ENCODE results near the gene ZNF644.
"Not testable (repeated sequence)": the region's sequence is repeated elsewhere in the genome, so short reads cannot be mapped to it uniquely, and the experiment has no call there.

ZNF644 gene

DNA sequence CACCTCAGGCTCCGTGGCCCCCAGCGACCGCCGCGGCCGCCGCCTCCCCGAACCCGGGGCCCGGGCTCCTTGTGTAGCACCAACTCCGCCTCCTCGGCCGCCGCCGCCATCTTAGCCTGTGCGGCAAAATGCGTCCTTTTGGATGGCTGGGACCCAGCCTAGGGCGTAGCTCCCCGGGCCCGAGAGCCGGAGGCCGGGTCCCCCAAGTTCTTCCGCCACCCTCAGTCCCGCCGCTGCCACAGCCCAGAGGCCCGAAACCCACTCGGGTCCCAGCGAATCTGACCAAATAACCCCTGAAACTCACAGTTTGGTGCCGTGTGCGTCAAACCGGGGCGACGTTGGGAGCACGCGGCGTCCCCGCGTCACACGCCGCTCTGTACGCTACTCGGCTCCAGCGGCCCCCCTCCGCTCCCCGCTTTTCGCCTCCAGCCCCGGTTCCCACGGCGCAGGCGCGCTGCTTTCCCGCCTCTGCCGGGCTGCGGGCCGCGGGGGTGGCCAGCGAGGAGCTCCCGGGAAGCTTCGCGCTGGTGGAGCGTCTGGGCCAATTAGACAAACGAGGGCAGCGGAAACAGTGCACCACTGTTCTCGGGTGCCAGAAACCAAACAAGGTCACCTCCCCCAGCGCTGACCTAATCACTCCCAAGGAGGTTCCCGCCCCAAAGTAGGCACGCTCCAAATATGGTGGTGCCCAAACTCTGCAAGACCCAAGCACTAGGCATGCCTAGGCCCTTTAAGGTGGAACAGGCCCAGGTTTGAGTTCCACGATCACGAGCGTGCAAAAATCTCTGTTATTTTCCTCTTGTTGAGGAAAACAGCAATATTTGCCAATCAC is at the start of gene ZNF644:
TSS of gene ZNF644 (minus strand) at position 350 of the 832 bp plus-strand sequence. CDS start 39,682 bp downstream, outside the sequence.
- peaks cover 62% of the 10 kb centered on the region for H3K4me1 Mint-ChIP-seq (ENCODE audit: low read depth)

DNA sequence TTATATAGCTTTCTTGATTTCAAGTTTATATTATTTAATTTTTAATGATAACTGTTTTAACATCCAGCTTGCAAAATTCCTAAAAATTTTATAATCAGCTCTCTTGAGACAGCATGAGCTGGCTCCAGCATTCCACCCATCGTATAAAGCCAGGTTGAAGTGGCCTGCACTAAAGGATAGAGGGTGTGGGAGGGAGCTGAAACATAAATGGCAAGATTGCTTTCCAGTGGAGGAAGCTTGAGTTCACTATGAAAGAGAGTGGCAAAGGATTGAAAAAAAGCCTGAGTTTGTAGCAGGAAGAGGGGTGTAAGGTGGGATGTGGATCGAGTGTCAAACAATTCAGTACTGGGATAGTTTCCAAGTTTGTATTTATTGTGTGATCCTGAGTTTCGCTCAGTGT is 48.5 kb upstream of the ZNF644 start:
- no peak overlapping the region for H3K4me3 Mint-ChIP-seq
- no peak overlapping the region for H3K27ac Mint-ChIP-seq
- H3K27me3 Mint-ChIP-seq, result peaks cover 1% of the 10 kb centered on the region
- H3K36me3 Mint-ChIP-seq, result peaks cover 2% of the 10 kb centered on the region
- H3K9me3 Mint-ChIP-seq (ENCODE audit: low read depth), result no peaks in the 10 kb centered on the region
- H3K4me1 Mint-ChIP-seq (ENCODE audit: low read depth), result no peaks in the 10 kb centered on the region

More for the DNA sequence above, at the start of gene ZNF644:
- Mint-ChIP-seq H3K9me3 (ENCODE audit: low read depth) (no peaks in the 10 kb centered on the region), H3K4me3 (peak within 1 kb of the TSS; percentile 98), H3K36me3 (no peaks in the 10 kb centered on the region), H3K27me3 (no peaks in the 10 kb centered on the region), H3K27ac (peak within 1 kb of the TSS; percentile 98)

DNA sequence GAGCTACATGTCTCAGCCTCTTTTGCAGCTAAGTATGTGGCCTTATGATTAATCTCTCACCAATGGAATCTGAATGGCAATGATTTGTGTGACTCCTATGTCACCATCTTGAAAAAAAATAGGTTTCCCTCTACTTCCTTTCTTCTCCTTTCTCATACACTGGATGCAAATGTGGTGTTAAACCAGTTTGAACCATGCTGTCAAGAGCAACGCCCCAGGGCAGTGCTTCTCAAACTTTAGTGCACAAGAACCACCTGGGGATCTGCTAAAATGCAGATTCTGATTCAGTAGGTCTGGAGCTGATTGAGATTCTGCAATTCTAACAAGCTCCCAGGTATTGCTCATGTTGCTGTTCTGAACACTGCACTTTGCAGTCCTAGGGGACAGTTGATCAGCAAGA is 44.7 kb upstream of the ZNF644 start:
- no peaks in the 10 kb centered on the region for H3K4me1 Mint-ChIP-seq (ENCODE audit: low read depth)
- H3K27me3 Mint-ChIP-seq, result peaks cover 5% of the 10 kb centered on the region
- H3K36me3 Mint-ChIP-seq, result peaks cover 5% of the 10 kb centered on the region
- no peak overlapping the region for H3K27ac Mint-ChIP-seq
- no peak overlapping the region for H3K4me3 Mint-ChIP-seq
- no peaks in the 10 kb centered on the region for H3K9me3 Mint-ChIP-seq (ENCODE audit: low read depth)

DNA sequence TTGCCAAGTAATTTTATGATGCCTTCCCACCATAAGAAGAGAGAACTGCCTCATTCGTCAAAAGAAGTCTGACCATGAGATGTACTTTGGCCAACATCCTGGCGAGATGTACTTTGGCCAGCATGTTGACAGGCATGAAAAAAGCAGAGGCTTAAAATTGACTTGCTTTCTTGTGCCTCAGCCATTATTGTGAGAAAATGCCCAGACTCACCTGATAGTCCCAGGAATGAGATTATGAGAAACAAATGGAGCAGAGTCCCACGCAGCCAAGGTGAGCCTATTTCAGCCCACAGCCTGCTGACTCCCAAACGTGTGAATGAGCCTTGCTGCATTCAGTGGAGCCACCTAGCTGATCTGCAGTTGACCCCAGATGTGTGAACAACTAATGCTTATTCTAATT is 43.5 kb upstream of the ZNF644 start:
- Mint-ChIP-seq H3K36me3 (peaks cover 8% of the 10 kb centered on the region), H3K4me1 (ENCODE audit: low read depth) (no peaks in the 10 kb centered on the region), H3K9me3 (ENCODE audit: low read depth) (peaks cover 4% of the 10 kb centered on the region), H3K4me3 (no peak overlapping the region), H3K27me3 (peaks cover 6% of the 10 kb centered on the region), H3K27ac (no peak overlapping the region)

DNA sequence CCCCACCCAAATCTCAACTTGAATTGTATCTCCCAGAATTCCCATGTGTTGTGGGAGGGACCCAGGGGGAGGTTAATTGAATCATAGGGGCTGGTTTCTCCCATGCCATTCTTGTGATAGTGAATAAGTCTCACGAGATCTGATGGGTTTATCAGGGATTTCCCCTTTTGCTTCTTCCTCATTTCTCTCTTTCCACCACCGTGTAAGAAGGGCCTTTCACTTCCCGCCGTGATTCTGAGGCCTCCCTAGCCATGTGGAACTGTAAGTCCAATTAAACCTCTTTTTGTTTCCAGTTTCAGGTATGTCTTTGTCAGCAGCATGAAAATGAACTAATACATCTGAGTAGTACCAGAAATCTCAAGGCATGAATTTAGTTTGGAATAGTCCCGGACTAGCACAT is 41.6 kb upstream of the ZNF644 start:
- H3K27ac Mint-ChIP-seq, result not testable (repeated sequence)

DNA sequence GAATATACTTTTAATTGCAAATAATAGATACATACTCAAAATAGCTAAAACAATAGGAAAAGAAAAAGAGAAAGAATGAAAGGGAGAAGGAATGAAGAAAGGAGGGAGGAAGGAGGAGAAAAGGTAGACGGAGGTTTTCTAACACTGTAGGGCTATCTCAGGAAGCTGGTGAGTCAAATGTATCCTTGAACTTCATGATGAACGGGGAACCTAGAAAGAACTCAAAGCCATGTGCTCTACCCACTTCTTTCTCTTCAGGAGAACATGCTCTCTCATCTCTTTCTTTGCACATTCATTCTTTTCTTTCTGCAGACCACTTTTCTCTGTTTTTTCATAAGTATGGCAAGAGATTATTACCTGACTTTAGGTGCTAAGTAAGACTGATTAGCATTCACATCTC is 37.3 kb upstream of the ZNF644 start:
- peaks cover 11% of the 10 kb centered on the region for H3K27me3 Mint-ChIP-seq
- H3K9me3 Mint-ChIP-seq (ENCODE audit: low read depth), result peaks cover 4% of the 10 kb centered on the region
- H3K27ac Mint-ChIP-seq, result no peak overlapping the region
- no peaks in the 10 kb centered on the region for H3K4me1 Mint-ChIP-seq (ENCODE audit: low read depth)
- peaks cover 5% of the 10 kb centered on the region for H3K36me3 Mint-ChIP-seq
- H3K4me3 Mint-ChIP-seq, result no peak overlapping the region

More for the DNA sequence above, 41.6 kb upstream of the ZNF644 start:
- H3K4me1 Mint-ChIP-seq (ENCODE audit: low read depth); H3K36me3 Mint-ChIP-seq; H3K9me3 Mint-ChIP-seq (ENCODE audit: low read depth); H3K4me3 Mint-ChIP-seq: not testable (repeated sequence)
- H3K27me3 Mint-ChIP-seq, result peaks cover 10% of the 10 kb centered on the region

DNA sequence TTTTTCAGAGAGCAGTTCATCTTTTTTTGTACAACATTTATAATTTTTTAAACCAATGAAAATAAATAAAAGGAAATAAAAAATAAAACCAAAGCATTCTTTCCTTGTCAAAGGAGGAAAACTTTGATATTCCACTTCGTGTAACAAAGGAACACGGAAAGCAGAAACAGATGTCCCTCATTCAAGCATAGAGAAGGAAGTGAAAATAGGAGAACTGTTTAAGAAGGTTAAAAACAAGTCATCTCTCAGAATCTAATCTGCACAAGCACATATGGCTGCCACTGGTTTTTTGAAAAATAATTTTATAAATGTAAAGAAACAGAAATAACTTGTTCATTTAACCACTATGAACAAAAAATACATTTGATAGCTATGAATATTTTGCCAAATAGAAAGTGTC is 35.9 kb upstream of the ZNF644 start:
- H3K36me3 Mint-ChIP-seq, result peaks cover 3% of the 10 kb centered on the region
- H3K27ac Mint-ChIP-seq, result no peak overlapping the region
- H3K27me3 Mint-ChIP-seq, result peaks cover 9% of the 10 kb centered on the region
- H3K4me1 Mint-ChIP-seq (ENCODE audit: low read depth), result no peaks in the 10 kb centered on the region
- peaks cover 4% of the 10 kb centered on the region for H3K9me3 Mint-ChIP-seq (ENCODE audit: low read depth)
- no peak overlapping the region for H3K4me3 Mint-ChIP-seq

DNA sequence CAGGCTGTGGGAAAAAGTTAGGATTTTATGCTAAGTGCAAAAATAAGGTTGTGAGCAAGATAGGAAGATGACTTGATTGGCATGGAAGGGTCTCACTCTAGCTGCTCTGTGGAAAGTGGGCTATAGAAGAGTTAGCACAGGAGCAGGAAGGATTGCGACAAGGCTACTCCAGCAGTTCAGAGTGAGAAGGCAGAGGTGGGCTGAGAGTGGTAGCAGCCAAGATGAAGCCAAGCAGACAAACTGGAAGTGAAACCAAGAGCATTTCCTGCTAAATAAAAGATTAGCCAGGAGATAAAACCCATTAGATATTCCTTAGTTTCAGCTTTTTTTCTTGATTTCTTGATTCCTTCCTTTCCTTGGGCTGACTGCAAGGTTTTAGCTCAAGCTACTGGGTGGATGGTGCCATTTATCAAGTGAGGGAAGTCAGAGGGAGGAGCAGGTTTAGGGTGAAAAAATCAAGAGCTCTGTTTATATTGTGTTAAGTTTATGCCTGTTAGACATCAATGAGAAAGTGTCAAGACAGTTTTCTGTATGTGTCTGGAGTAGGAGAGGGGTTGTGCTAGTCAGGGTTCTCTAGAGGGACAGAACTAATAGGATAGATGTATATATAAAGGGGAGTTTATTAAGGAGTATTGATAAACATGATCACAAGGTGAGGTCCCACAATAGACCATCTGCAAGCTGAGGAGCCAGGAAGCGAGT is 33.1 kb upstream of the ZNF644 start:
- Mint-ChIP-seq H3K27me3 (peaks cover 3% of the 10 kb centered on the region), H3K9me3 (ENCODE audit: low read depth) (no peaks in the 10 kb centered on the region), H3K4me3 (no peak overlapping the region), H3K36me3 (no peaks in the 10 kb centered on the region), H3K4me1 (ENCODE audit: low read depth) (no peaks in the 10 kb centered on the region), H3K27ac (no peak overlapping the region)

DNA sequence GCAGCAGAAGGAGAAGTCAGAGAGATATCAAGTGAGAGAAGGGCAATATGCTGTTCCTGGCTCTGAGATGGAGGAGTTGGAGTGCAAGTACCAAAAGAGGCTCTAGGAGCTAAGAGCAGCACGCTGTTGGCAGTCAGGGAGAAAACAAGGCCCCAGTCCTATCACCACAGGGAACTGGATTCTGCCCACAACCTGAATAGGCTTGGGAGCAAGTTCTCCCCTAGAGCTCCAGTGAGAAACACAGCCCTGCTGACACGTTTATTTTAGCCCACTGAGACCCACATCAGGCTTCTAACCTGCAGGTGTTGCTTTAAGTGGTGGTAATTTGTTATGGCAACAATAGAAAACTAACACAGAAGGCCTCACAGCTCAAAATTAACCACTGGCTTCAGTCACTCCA is 31.8 kb upstream of the ZNF644 start:
- Mint-ChIP-seq H3K27ac (no peak overlapping the region), H3K4me1 (ENCODE audit: low read depth) (no peaks in the 10 kb centered on the region), H3K36me3 (no peaks in the 10 kb centered on the region), H3K9me3 (ENCODE audit: low read depth) (no peaks in the 10 kb centered on the region), H3K4me3 (no peak overlapping the region), H3K27me3 (peaks cover 2% of the 10 kb centered on the region)

DNA sequence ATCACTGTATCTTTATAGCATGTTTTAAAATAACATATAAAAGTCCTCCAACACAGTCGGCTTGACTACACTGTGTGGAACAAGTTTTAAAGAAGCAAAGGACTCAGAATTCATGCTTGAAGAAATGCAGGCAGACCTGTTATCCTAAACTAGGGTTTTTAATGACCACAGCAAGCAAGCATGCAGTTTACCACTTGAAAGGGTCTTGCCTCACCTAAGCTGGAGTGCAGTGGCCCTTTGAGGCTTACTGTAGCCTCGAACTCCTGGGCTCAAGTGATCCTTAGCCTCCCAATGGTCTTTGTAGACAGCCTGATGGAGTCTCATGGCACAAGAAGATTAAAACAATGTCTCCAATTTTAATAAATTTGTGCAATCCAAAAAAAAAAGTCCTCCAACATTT is 27.7 kb upstream of the ZNF644 start:
- H3K27me3 Mint-ChIP-seq; H3K36me3 Mint-ChIP-seq; H3K4me1 Mint-ChIP-seq (ENCODE audit: low read depth); H3K27ac Mint-ChIP-seq; H3K4me3 Mint-ChIP-seq; H3K9me3 Mint-ChIP-seq (ENCODE audit: low read depth): not testable (repeated sequence)

DNA sequence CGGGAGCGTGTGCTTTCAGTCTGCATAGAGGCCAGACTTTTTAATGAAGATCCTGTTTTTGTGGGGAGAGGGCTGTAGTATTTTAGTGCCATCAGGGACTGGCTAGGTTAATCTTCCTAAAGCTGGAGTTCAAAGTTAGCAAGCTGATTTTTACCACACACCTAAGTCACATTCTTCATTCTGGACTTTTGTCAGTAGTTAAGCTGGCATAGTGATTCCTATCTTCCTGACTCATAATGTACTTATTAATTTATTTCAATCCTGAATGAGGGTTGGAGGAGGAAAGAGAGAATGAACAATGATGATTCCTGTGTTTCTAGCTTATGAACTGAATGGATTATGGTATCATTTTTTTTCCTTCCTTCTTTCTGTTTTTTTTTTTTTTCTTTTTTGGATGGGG is 24.9 kb upstream of the ZNF644 start:
- H3K36me3 Mint-ChIP-seq, result peaks cover 2% of the 10 kb centered on the region

DNA sequence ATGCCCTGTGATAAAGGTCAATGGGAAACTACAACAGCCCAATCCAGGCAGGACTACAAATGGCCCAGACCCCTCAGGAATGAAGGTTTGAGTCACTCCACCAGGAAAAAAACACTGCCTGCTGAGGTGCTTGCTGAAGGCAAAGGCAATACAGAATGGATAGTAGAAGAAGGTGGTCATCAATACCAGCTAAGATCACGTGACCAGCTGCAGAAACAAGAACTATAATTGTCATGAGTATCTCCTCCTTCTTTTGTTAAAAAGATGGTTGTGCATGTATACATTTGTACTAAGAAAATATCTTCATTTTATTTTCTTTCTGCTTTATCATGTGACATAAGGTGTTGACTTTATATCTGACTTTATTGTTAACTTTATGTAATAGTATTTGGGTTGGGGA is 23.4 kb upstream of the ZNF644 start:
- Mint-ChIP-seq H3K36me3 (peaks cover 2% of the 10 kb centered on the region), H3K4me3 (no peak overlapping the region), H3K4me1 (ENCODE audit: low read depth) (no peaks in the 10 kb centered on the region), H3K9me3 (ENCODE audit: low read depth) (peaks cover 10% of the 10 kb centered on the region), H3K27ac (no peak overlapping the region), H3K27me3 (no peaks in the 10 kb centered on the region)

More for the DNA sequence above, 24.9 kb upstream of the ZNF644 start:
- H3K4me3 Mint-ChIP-seq, result no peak overlapping the region
- H3K9me3 Mint-ChIP-seq (ENCODE audit: low read depth), result no peaks in the 10 kb centered on the region
- no peak overlapping the region for H3K27ac Mint-ChIP-seq
- no peaks in the 10 kb centered on the region for H3K4me1 Mint-ChIP-seq (ENCODE audit: low read depth)
- no peaks in the 10 kb centered on the region for H3K27me3 Mint-ChIP-seq

DNA sequence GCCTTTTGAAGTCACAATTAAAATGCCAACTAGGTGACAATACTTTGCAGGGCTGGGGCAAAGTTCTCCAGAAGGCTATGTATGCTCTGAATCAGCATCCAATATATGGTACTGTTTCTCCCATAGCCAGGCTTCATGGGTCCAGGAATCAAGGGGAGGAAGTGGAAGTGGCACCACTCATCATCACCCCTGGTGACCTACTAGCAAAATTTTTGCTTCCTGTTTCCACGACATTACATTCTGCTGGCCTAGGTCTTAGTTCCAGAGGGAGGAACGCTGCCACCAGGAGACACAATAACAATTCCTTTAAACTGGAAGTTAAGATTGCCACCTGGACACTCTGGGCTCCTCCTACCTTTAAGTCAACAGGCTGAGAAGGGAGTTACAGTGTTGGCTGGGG is 22.9 kb upstream of the ZNF644 start:
- H3K4me1 Mint-ChIP-seq (ENCODE audit: low read depth); H3K4me3 Mint-ChIP-seq; H3K27me3 Mint-ChIP-seq; H3K36me3 Mint-ChIP-seq; H3K27ac Mint-ChIP-seq: not testable (repeated sequence)
- peaks cover 10% of the 10 kb centered on the region for H3K9me3 Mint-ChIP-seq (ENCODE audit: low read depth)

DNA sequence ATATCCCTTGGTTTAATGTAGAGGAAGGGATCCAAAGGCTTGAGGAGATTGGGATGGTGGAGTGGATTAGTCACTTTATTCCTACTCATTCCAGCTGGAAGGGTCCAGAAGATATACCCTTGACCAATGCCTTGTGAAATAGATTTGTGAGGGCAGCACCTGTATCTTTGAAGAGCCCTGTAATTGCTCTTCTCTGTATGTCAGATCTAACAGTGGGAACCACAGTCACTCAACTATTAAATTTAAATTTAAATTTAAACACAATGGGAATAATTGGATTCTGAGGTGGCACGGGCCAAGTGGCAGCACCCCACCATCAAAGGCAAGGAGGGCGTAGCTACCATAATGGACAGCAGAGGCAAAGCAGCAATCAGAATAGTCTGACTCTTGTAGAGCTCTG is 20.5 kb upstream of the ZNF644 start:
- not testable (repeated sequence) for H3K4me3 Mint-ChIP-seq; H3K27ac Mint-ChIP-seq; H3K27me3 Mint-ChIP-seq; H3K36me3 Mint-ChIP-seq; H3K4me1 Mint-ChIP-seq (ENCODE audit: low read depth)
- peaks cover 10% of the 10 kb centered on the region for H3K9me3 Mint-ChIP-seq (ENCODE audit: low read depth)

DNA sequence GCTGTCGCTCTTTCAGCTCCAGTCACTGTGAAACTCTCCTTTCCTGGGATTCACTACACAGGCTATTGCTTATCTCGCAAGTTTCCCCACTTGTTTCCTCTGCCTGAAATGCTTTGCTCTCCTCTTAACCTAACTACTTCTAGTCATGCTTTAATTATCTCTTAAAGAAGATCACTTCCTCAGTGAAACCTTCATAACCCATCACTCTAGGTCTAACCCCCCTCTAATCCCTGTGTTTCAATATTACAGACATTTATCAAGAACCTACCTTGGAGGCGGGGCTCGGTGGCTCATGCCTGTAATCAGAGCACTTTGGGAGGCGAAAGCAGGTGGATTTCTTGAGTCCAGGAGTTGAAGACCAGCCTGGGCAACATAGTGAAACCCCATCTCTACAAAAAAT is 16.7 kb upstream of the ZNF644 start:
- Mint-ChIP-seq H3K27me3 (peaks cover 2% of the 10 kb centered on the region), H3K36me3 (peaks cover 2% of the 10 kb centered on the region), H3K9me3 (ENCODE audit: low read depth) (peaks cover 10% of the 10 kb centered on the region), H3K27ac (no peak overlapping the region), H3K4me1 (ENCODE audit: low read depth) (no peaks in the 10 kb centered on the region), H3K4me3 (no peak overlapping the region)
